A673 (cell line): ENCODE data around the gene MAPK12.

ENCODE experiments used
- CTCF ChIP-seq: fragments of 300-800, 200-600 bp; sonication (generic); conservative IDR thresholded peaks from 2 replicates; pipeline ENCODE4 v1.5.1; 2017; ENCODE audit warnings: low read depth, mild to moderate bottlenecking, antibody characterized with exemption, low read length, moderate library complexity, mixed read lengths
- EZH2 ChIP-seq: fragments of 200-600 bp; sonication (generic); IDR thresholded peaks from 2 replicates; pipeline ENCODE4 v1.6.1; 2017; ENCODE audit warnings: borderline replicate concordance, low read depth, mild to moderate bottlenecking, mixed read lengths, antibody characterized with exemption, low read length; ENCODE audit not compliant: poor library complexity, severe bottlenecking

- no peak for TF ChIP-seq CTCF
- TF ChIP-seq EZH2: no peak
Observed at GRCh38 chr22:50246242-50247175, 15.0 kb downstream of the MAPK12 start.
